Heart left ventricle (tissue), 16 donors: ENCODE measurements around the gene ACAP1. TPM values are rescaled to one million over a fixed set of nuclear protein-coding genes. Genes with fewer than 3 reads are reported as not detected.

Experiments used
- ATAC-seq, 4 donors: fragments of 200-7000 bp; cut with Tn5 transposase; one replicate each; pipeline ENCODE4 v1.9.1; 2020 to 2022; ENCODE audit warnings: moderate library complexity in 4 of 4, mild to moderate bottlenecking in 3 of 4, moderate number of reproducible peaks in 1 of 4
- DNase-seq, 5 donors: peaks; one replicate each; pipeline ENCODE4 v3.0.0-alpha.2; 2020
- H3K27ac ChIP-seq, 12 donors: fragments of 200-600 bp; sonication (generic) in 4 of 12; one replicate each; pipeline versions ENCODE4 v1.5.0 to v1.8.0; 2016 to 2022; ENCODE audit warnings: mild to moderate bottlenecking in 2 of 12
- H3K27me3 ChIP-seq, 9 donors: fragments of 200-600 bp; sonication (generic) in 2 of 9; one replicate each; pipeline versions ENCODE4 v1.5.1 to v1.8.0; 2016 to 2022; ENCODE audit warnings: mild to moderate bottlenecking in 3 of 9
- H3K36me3 ChIP-seq, 9 donors: fragments of 200-600 bp; sonication (generic) in 2 of 9; one replicate each; pipeline versions ENCODE4 v1.5.0 to v1.8.0; 2018 to 2022; ENCODE audit warnings: mild to moderate bottlenecking in 2 of 9
- H3K4me1 ChIP-seq, 12 donors: fragments of 200-600 bp; sonication (generic) in 4 of 12; one replicate each; pipeline versions ENCODE4 v1.5.0 to v1.8.0; 2016 to 2022; ENCODE audit warnings: mild to moderate bottlenecking in 3 of 12
- H3K4me3 ChIP-seq, 12 donors: fragments of 200-600 bp; sonication (generic) in 4 of 12; one replicate each; pipeline versions ENCODE4 v1.5.0 to v1.8.0; 2017 to 2022; ENCODE audit warnings: mild to moderate bottlenecking in 9 of 12, moderate library complexity in 4 of 12
- H3K9me3 ChIP-seq, 12 donors: fragments of 200-600 bp; sonication (generic) in 4 of 12; one replicate each; pipeline versions ENCODE4 v1.5.0 to v1.8.0; 2016 to 2022; ENCODE audit warnings: mild to moderate bottlenecking in 1 of 12
- POLR2A ChIP-seq, 2 donors: fragments of 450-650 bp; IDR thresholded peaks; one replicate each; pipeline ENCODE4 v1.6.1; 2017; ENCODE audit warnings: antibody characterized with exemption in 2 of 2, mild to moderate bottlenecking in 2 of 2, moderate library complexity in 2 of 2
- WGBS, 4 donors: extraction: QIAGEN DNeasy Blood & Tissue Kit in 2 of 4; methylation state at CpG; one replicate each; pipeline versions ENCODE4 v1.1.5 to v1.1.7; 2013 to 2018; 5-methylcytosine and 5-hydroxymethylcytosine counted together
- intact Hi-C, 10 donors: fragments of 100-400 bp; cut with DNase I; formaldehyde crosslinking; loops; one replicate each; pipeline versions ENCODE4 v1.11.1 to v1.14.2; 2022
- polyA plus RNA-seq, 2 donors: library from polyadenylated mRNA; stranded (reverse); fragments of 200-250 nt; gene quantifications; one replicate each; pipeline ENCODE4 v1.2.3, GENCODE V29; 2013
- total RNA-seq, 9 donors: library from RNA; depleted of rRNA in 2 of 9; stranded (reverse); fragments of >200 nt in 2 of 9; fragmentation: NEBNext Ultra II Directional in 3 of 9; extraction: Animal tissue kit (Norgen Biotek cat#: 25700) in 3 of 9; gene quantifications; one replicate each; pipeline versions ENCODE4 v1.1.0 to v1.2.4, GENCODE V29; 2016 to 2023
- TF ChIP-seq, protein P1 (sequence below), 12 donors: fragments of 200-600 bp; sonication (generic) in 4 of 12; IDR thresholded peaks; one replicate each; pipeline versions ENCODE4 v1.5.0 to v1.8.0; 2018 to 2022; ENCODE audit warnings: antibody characterized with exemption in 12 of 12, mild to moderate bottlenecking in 5 of 12
- donor health status: ischemic (EF 13 %, LVEDD 7.1; RV severe dilation, severe dysfunction).
- donor health status: healthy with polysubstance abuse.
- donor health status: DM: no; HTN: yes; CAD: no.
- donor health status: DM: no; HTN: no; CAD: no.
- donor health status: ischemic (EF 25% LVEDD 6.9; RV normal size, moderate dysfunction).
- donor health status: ischemic (EF 25% LVEDD 5.7; RV mildly dilated, moderate dysfunction).
- donor health status: healthy.
- donor health status: DM: yes; HTN: yes; CAD: no.
- donor health status: ischemic (EF 35%, LVEDD 5.7; RV mildly dilated, moderate dysfunction).
- donor health status: nonischemic (EF 11% LVEDD 7.7; RV severe dilation, severe dysfunction).
- donor health status: DM: yes; HTN: yes; CAD: no.
- donor health status: PGD.
- donor health status: ischemic (EF 29% LVEDD 5.4; RV normal size, mild dysfunction).
- donor health status: nonischemic (EF 23%, LVEDD 6.1; RV moderate dilation, normal function).

Gene ACAP1
- total and polyA plus RNA-seq, 11 donors = 0.88 to 24.2 (median 9.0) TPM

DNA sequence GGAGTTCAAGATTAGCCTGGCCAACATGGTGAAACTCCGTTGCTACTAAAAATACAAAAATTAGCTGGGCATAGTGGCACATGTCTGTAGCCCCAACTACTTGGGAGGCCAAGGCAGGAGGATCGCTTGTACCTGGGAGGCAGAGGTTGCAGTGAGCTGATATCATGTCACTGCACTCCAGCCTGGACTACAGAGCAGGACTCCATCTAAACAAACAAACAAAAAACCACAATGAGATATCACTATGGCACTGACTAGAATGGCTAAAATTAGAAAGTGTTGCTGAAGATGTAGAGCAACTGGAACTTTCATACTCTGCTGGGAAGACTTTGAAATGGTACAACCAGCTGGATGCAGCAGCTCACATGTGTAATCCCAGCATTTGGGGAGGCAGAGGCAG lies 38.0 kb downstream of the ACAP1 start:
- Histone ChIP-seq H3K27ac (no peak overlapping the region), H3K9me3 (peaks cover 0 to 4% (median 0%) of the 10 kb centered on the region in 12 donors), H3K36me3 (no peaks in the 10 kb centered on the region), H3K4me1 (no peaks in the 10 kb centered on the region), H3K4me3 (no peak overlapping the region), H3K27me3 (peaks cover 0 to 11% (median 0%) of the 10 kb centered on the region in 9 donors)
- 82 to 93% (median 90%) methylated on average over 2 of the region's 2 CpGs for WGBS, 4 donors
- TF ChIP-seq POLR2A (IDR thresholded peaks at IDR 0.05) = no peak
- TF ChIP-seq, protein P1, sequence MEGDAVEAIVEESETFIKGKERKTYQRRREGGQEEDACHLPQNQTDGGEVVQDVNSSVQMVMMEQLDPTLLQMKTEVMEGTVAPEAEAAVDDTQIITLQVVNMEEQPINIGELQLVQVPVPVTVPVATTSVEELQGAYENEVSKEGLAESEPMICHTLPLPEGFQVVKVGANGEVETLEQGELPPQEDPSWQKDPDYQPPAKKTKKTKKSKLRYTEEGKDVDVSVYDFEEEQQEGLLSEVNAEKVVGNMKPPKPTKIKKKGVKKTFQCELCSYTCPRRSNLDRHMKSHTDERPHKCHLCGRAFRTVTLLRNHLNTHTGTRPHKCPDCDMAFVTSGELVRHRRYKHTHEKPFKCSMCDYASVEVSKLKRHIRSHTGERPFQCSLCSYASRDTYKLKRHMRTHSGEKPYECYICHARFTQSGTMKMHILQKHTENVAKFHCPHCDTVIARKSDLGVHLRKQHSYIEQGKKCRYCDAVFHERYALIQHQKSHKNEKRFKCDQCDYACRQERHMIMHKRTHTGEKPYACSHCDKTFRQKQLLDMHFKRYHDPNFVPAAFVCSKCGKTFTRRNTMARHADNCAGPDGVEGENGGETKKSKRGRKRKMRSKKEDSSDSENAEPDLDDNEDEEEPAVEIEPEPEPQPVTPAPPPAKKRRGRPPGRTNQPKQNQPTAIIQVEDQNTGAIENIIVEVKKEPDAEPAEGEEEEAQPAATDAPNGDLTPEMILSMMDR (IDR thresholded peaks at IDR 0.05) = no peak
- no peak for DNase-seq
- no peak for ATAC-seq
- intact Hi-C loops = loop anchor here in 1 of 10 donors (10.0 kb wide), 1 partner anchor 50 kb away; the partner anchor contains the start of genes SPEM1, SPEM2 and SPEM3

DNA sequence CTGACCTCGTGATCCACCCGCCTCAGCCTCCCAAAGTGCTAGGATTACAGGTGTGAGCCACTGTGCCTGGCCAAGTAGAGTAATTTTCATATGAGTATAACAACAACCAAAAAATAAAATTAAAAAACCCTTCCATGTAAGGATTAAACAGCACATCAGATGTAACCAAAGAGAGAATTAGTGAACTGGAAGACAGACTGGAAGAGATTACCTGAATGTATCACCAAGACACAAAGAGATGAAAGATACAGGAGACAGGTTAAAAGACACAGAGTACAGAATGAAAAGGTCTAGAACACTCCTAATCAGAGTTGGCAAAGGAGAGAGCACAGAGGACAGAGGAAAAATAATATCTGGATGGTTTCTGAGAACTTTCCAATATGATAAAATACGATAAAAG lies 42.8 kb downstream of the ACAP1 start:
- H3K4me3 ChIP-seq = no peak overlapping the region
- H3K9me3 ChIP-seq = peaks cover 0 to 4% (median 0%) of the 10 kb centered on the region in 12 donors
- peaks cover 0 to 35% (median 11%) of the 10 kb centered on the region in 9 donors for H3K27me3 ChIP-seq
- no peak overlapping the region for H3K27ac ChIP-seq
- H3K4me1 ChIP-seq = peaks cover 0 to 31% (median 20%) of the 10 kb centered on the region in 12 donors
- intact Hi-C loops = loop anchor here in 1 of 10 donors (10.0 kb wide), 1 partner anchor 46 kb away; the partner anchor contains the start of genes SPEM1, SPEM2 and SPEM3
- H3K36me3 ChIP-seq = no peaks in the 10 kb centered on the region
- DNase-seq (no peak), ATAC-seq (no peak)
- TF ChIP-seq, protein P1 (IDR thresholded peaks at IDR 0.05) = no peak
- TF ChIP-seq POLR2A (IDR thresholded peaks at IDR 0.05) = no peak
- 93 to 99% (median 95%) methylated on average over 3 of the region's 3 CpGs for WGBS, 4 donors

DNA sequence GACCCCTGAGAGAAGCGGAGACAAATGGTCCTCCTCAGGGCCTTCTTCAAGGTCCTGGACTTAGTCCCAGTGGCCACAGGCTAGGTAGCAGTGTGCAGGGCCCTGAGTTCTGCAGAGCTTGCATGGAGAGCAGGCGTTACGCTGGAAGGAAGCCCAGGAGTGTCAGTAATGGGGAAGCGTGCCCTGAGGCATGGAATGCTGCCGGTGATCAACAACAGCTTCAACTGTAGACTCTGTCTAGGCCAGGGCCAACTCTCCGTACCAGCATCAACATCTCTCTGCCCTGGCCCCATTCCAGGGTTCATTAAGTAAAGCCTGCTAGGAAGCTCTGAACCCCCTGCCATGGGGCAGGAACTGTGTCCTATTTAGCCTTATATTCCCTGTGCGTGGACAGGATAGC lies 44.0 kb downstream of the ACAP1 start:
- H3K27me3 ChIP-seq = peaks cover 0 to 41% (median 11%) of the 10 kb centered on the region in 9 donors
- no peaks in the 10 kb centered on the region for H3K36me3 ChIP-seq
- H3K27ac ChIP-seq = peak overlapping the region in 11 of 12 donors; percentile 35 to 73 (median 57)
- ATAC-seq = peak; percentile 83 to 91 (median 86)
- peaks cover 0 to 36% (median 22%) of the 10 kb centered on the region in 12 donors for H3K4me1 ChIP-seq
- peaks cover 0 to 4% (median 0%) of the 10 kb centered on the region in 12 donors for H3K9me3 ChIP-seq
- H3K4me3 ChIP-seq = peak overlapping the region in 11 of 12 donors; percentile 43 to 58 (median 52)
- intact Hi-C loops = no loop called here
- DNase-seq = peak in 4 of 5 donors; percentile 59 to 83 (median 74)
- 19 to 29% (median 27%) methylated on average over 6 to 7 of the region's 7 CpGs for WGBS, 4 donors
- TF ChIP-seq, protein P1 (IDR thresholded peaks at IDR 0.05) = peak in 1 of 12 donors; percentile 15
- TF ChIP-seq POLR2A (IDR thresholded peaks at IDR 0.05) = no peak

DNA sequence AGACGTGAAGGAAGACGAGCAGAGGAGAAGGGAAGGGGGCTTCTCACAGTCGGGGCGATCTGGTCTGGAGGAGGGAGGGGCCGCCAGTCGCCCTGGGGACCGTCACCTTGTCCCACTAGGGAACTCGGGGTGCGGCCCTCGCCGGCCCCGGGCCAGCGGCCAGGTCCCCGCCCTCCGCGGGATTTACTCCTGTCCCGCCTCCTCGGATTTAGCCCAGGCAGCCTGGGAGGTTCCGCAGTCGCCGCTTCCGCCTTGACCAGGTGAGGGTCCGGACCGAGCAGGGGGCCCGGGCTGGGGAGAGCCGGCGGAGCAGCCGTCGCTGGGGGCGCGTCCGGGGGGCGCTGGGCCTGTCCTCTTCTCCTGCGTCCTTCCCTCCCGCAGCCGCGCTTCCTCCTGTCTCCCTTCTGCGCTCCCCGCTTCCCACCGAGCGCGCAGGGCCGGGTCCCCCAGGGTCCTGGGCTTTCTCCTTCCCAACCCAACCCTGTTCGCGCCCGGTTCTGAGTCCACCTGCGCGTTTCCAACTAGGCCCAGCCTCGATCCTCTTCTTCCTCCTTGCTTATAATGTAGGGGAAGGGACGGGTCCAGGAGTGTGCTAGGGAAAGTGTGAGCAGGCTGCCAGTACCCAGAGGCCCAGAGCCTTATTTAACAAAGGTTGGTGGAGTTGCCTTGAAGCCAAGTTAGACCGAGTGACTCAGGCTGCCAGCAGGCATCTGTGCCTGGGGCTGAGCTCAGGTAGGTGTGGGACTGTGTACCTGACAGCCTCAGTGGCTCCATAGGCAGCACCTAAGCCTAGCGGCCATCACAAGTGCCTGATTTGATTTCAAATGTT lies 44.7 kb downstream of the ACAP1 start, which contains the start of gene TNK1:
Gene TNK1 (plus strand): TSS at position 235 of the 829 bp plus-strand sequence. CDS start 1,838 bp downstream, outside the sequence.
- no peaks in the 10 kb centered on the region for H3K36me3 ChIP-seq
- peaks cover 0 to 36% (median 22%) of the 10 kb centered on the region in 12 donors for H3K4me1 ChIP-seq
- peaks cover 0 to 4% (median 0%) of the 10 kb centered on the region in 12 donors for H3K9me3 ChIP-seq
- peak within 1 kb of the TSS; percentile 26 to 58 (median 52) for H3K4me3 ChIP-seq
- peak in 1 of 2 donors; percentile 33 for TF ChIP-seq POLR2A (IDR thresholded peaks at IDR 0.05)
- TF ChIP-seq, protein P1 (IDR thresholded peaks at IDR 0.05) = no peak
- intact Hi-C loops = no loop called here
- peaks cover 0 to 41% (median 11%) of the 10 kb centered on the region in 9 donors for H3K27me3 ChIP-seq
- ATAC-seq (peak; percentile 23 to 68 (median 59)), DNase-seq (peak; percentile 42 to 72 (median 53))
- 2 to 7% (median 4%) methylated on average over 38 to 52 of the region's 52 CpGs for WGBS, 4 donors
- H3K27ac ChIP-seq = peak within 1 kb of the TSS in 11 of 12 donors; percentile 35 to 73 (median 57)
